Body of pancreas (tissue), 4 donors: ENCODE measurements around the gene DPY19L1. TPM values are rescaled to one million over a fixed set of nuclear protein-coding genes. Genes with fewer than 3 reads are reported as not detected.
A peak's percentile ranks its signal among the peaks of the same experiment; 100 is the strongest.
"Not testable (repeated sequence)": the region's sequence is repeated elsewhere in the genome, so short reads cannot be mapped to it uniquely, and the experiment has no call there.

Experiments used
- ATAC-seq: fragments of 150-250 bp; one replicate; pipeline ENCODE4 v1.9.1; 2016
- DNase-seq, 4 donors: peaks; one replicate each; pipeline ENCODE4 v3.0.0-alpha.2; 2019
- H3K27ac ChIP-seq, 4 donors: fragments of 200-600 bp; sonication (generic); 1 replicate in 3 of 4; 2 replicates in 1 of 4; pipeline versions ENCODE4 v1.5.1 to v1.6.1; 2016 to 2019; ENCODE audit warnings: mild to moderate bottlenecking in 1 of 4, mixed read lengths in 1 of 4, moderate library complexity in 1 of 4
- H3K27me3 ChIP-seq, 2 donors: fragments of 200-600 bp; sonication (generic); one replicate each; pipeline ENCODE4 v1.6.0; 2016; ENCODE audit warnings: mild to moderate bottlenecking in 1 of 2
- H3K36me3 ChIP-seq, 2 donors: fragments of 200-600 bp; sonication (generic); replicated peaks in 1 of 2; 2 replicates each; pipeline ENCODE4 v1.5.1; 2016; ENCODE audit warnings: low read depth in 2 of 2; ENCODE audit not compliant: insufficient read depth in 1 of 2
- H3K4me1 ChIP-seq: fragments of 200-600 bp; sonication (generic); one replicate; pipeline ENCODE4 v1.6.0; 2016
- H3K4me3 ChIP-seq, 2 donors: fragments of 200-600 bp; sonication (generic); 1 replicate in 1 of 2; 2 replicates in 1 of 2; pipeline ENCODE4 v1.5.1; 2016 to 2019
- H3K9me3 ChIP-seq, 3 donors: fragments of 200-600 bp; sonication (generic); 1 replicate in 2 of 3; 2 replicates in 1 of 3; pipeline ENCODE4 v1.5.1; 2016
- POLR2A ChIP-seq, 3 donors: fragments of 450-650 bp; IDR thresholded peaks; one replicate each; pipeline ENCODE4 v1.6.1; 2016; ENCODE audit warnings: antibody characterized with exemption in 3 of 3, mild to moderate bottlenecking in 2 of 3
- WGBS, 2 donors: methylation state at CpG; one replicate each; pipeline ENCODE4 v1.1.5; 2017; 5-methylcytosine and 5-hydroxymethylcytosine counted together
- intact Hi-C: fragments of 100-400 bp; cut with DNase I; formaldehyde crosslinking; loops from one replicate; pipeline ENCODE4 v1.15.1; 2023
- total RNA-seq, 2 donors: library from RNA; depleted of rRNA; stranded (reverse); fragments of >200 nt; gene quantifications; one replicate each; pipeline ENCODE4 v1.1.0, GENCODE V29; 2016
- TF ChIP-seq, protein P1 (sequence below), 7 experiments: fragments of 450-650 bp in 4 of 7; fragments of 200-600 bp in 3 of 7; sonication (generic) in 3 of 7; IDR thresholded peaks; one replicate each; pipeline ENCODE4 v1.5.1; 2016 to 2019; ENCODE audit warnings: antibody characterized with exemption in 7 of 7

The DPY19L1 gene
- total RNA-seq: 1 to 10 TPM; 6.6 to 8.8 TPM

GRCh38 chr7:35037211-35037525 is at the start of gene DPY19L1:
DPY19L1 (minus strand) TSS chr7:35037485; CDS start chr7:35037394, 91 bp downstream.
- 1% methylated on average over 27 of the region's 48 CpGs; no CpG with 5 or more reads in 1 of the 2 donors for WGBS, 2 donors
- Histone ChIP-seq H3K36me3 (no peaks in the 10 kb centered on the region), H3K4me3 (peak within 1 kb of the TSS; percentile 50 to 62), H3K27ac (peak within 1 kb of the TSS; percentile 68 to 91 (median 86)), H3K9me3 (no peaks in the 10 kb centered on the region), H3K27me3 (no peaks in the 10 kb centered on the region), H3K4me1 (peaks cover 24% of the 10 kb centered on the region)
- DNase-seq (no peak), ATAC-seq (no peak)
- peak in 1 of 3 donors; percentile 59 for TF ChIP-seq POLR2A (IDR thresholded peaks at IDR 0.05)
- TF ChIP-seq, protein P1, sequence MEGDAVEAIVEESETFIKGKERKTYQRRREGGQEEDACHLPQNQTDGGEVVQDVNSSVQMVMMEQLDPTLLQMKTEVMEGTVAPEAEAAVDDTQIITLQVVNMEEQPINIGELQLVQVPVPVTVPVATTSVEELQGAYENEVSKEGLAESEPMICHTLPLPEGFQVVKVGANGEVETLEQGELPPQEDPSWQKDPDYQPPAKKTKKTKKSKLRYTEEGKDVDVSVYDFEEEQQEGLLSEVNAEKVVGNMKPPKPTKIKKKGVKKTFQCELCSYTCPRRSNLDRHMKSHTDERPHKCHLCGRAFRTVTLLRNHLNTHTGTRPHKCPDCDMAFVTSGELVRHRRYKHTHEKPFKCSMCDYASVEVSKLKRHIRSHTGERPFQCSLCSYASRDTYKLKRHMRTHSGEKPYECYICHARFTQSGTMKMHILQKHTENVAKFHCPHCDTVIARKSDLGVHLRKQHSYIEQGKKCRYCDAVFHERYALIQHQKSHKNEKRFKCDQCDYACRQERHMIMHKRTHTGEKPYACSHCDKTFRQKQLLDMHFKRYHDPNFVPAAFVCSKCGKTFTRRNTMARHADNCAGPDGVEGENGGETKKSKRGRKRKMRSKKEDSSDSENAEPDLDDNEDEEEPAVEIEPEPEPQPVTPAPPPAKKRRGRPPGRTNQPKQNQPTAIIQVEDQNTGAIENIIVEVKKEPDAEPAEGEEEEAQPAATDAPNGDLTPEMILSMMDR (IDR thresholded peaks at IDR 0.05): no peak
- intact Hi-C loops: no loop called here

DNA sequence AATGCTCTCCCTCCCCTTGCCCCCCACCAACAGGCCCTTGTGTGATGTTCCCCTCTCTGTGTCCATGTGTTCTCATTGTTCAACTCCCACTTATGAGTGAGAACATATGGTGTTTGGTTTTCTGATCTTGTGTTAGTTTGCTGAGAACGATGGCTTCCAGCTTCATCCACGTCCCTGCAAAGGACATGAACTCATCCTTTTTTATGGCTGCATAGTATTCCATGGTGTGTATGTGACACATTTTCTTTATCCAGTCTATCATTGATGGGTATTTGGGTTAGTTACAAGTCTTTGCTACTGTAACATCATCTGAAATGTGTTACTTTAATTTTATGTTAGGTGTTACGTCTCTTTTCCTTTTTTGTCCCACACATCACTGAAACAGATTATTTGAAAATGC is 42.2 kb upstream of the DPY19L1 start:
- H3K27ac ChIP-seq, H3K4me1 ChIP-seq, H3K27me3 ChIP-seq, H3K36me3 ChIP-seq, H3K4me3 ChIP-seq, H3K9me3 ChIP-seq, ATAC-seq, intact Hi-C loops, DNase-seq: not testable (repeated sequence)
- WGBS, 2 donors: 92 to 93% methylated on average over 3 of the region's 3 CpGs

DNA sequence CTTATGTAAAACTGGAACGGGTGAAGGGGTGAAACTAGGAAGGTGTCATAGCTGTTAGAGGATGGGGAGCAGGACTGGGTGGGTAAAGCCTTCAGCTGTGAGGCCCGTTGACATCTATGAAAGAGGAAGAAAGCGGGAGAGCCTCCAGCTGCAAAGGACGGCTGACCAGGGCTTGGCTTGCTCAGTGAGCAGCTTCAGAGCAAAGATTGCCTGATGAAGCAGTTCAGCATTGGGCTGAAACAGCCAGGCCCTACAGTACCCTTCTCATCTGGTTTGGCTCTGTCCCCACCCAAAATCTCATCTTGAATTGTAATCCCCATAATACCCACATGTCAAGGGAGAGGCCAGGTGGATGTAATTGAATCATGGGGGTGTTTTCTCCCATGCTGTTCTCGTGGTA is 36.7 kb upstream of the DPY19L1 start:
- H3K9me3 ChIP-seq, DNase-seq, intact Hi-C loops, ATAC-seq, H3K36me3 ChIP-seq, H3K27ac ChIP-seq, H3K4me1 ChIP-seq, H3K4me3 ChIP-seq, H3K27me3 ChIP-seq: not testable (repeated sequence)
- 53 to 67% methylated on average over 5 of the region's 5 CpGs for WGBS, 2 donors

GRCh38 chr7:35072950-35073827 is 35.9 kb upstream of the DPY19L1 start:
- H3K36me3 ChIP-seq, H3K4me1 ChIP-seq, intact Hi-C loops, H3K4me3 ChIP-seq, H3K27ac ChIP-seq, H3K9me3 ChIP-seq, H3K27me3 ChIP-seq: not testable (repeated sequence)
- WGBS, 2 donors: 26 to 27% methylated on average over 14 of the region's 14 CpGs
- TF ChIP-seq, protein P1 (IDR thresholded peaks at IDR 0.05): peak in 5 of 7 experiments; percentile 9 to 42 (median 36)
- DNase-seq (peak in 3 of 4 donors; percentile 8 to 28 (median 19)), ATAC-seq (peak; percentile 60)

DNA sequence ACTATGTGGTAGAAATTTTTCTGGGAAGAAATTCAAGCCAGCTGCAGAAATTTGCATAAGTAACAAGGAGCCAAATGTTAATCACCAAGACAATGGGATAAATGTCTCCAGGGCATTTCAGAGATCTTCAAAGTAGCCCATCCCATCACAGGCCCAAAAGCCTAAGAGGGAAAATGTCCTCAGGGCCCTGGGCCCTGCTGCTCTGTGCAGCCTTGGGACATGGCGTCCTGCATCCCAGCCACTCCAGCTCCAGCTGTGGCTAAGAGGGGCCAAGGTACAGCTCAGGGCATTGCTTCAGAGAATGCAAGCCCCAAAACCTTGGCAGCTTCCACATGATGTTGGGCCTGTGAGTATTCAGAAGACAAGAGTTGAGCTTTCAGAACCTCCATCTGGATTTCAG is 31.8 kb upstream of the DPY19L1 start:
- DNase-seq, H3K27me3 ChIP-seq, H3K27ac ChIP-seq, intact Hi-C loops, H3K4me3 ChIP-seq, H3K9me3 ChIP-seq, H3K36me3 ChIP-seq, H3K4me1 ChIP-seq, ATAC-seq: not testable (repeated sequence)
- WGBS, 2 donors: 77 to 100% methylated on average over 1 of the region's 1 CpG

- H3K4me1 ChIP-seq, intact Hi-C loops, H3K27ac ChIP-seq, DNase-seq, H3K36me3 ChIP-seq, H3K9me3 ChIP-seq, H3K4me3 ChIP-seq, H3K27me3 ChIP-seq, ATAC-seq: not testable (repeated sequence)
- WGBS, 2 donors: 46 to 57% methylated on average over 2 of the region's 2 CpGs
These were observed 28.1 kb upstream of the DPY19L1 start for GRCh38 chr7:35065382-35065781.

DNA sequence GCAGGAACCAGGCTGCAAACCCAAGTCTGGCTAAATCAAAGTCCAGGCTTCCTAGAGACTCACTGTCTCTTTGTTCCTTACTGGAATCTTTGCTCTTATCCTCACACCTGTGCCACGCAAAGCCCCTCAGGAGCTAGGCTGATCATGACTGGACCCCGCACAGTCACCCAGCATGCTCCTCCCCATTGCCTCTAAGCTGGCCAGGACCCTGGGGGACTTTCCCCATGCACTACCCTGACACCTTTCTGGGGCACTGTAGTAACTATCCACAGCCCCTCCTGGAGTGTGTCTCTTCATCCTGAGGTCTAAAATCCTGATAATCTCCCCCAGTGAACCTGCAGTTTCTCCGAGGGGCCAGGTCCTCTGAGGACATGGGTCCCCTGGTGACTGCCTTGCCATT is 21.3 kb upstream of the DPY19L1 start:
- DNase-seq, H3K27me3 ChIP-seq, H3K27ac ChIP-seq, intact Hi-C loops, H3K9me3 ChIP-seq, ATAC-seq, H3K4me3 ChIP-seq, H3K36me3 ChIP-seq, H3K4me1 ChIP-seq: not testable (repeated sequence)
- 89 to 94% methylated on average over 3 of the region's 3 CpGs for WGBS, 2 donors

- intact Hi-C loops, H3K4me1 ChIP-seq, H3K27me3 ChIP-seq, DNase-seq, H3K4me3 ChIP-seq, ATAC-seq, H3K36me3 ChIP-seq, H3K27ac ChIP-seq, H3K9me3 ChIP-seq: not testable (repeated sequence)
- 87 to 91% methylated on average over 11 of the region's 11 CpGs for WGBS, 2 donors
These were observed 20.5 kb upstream of the DPY19L1 start for GRCh38 chr7:35057505-35058451.

DNA sequence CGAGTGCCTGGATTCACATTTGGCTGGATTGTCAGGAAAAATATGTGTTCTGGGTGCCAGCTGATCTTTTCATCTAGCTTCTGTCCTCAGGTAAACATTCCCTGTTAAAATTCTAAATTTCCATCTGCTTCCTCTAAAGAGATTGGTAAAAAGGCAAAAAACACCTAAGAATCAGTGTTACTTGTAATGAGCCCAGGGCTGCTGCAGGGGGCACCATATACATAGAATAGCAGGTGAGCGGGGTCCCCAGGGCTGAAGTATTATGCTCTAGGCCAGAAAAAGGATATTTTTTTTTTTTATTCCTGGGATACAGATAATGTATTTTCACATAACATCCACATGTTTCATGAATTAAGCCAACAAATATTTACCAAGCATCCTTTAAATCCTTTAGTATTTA is 18.4 kb upstream of the DPY19L1 start:
- H3K4me1 ChIP-seq, H3K9me3 ChIP-seq, H3K27ac ChIP-seq, DNase-seq, H3K4me3 ChIP-seq, H3K36me3 ChIP-seq, H3K27me3 ChIP-seq, ATAC-seq, intact Hi-C loops: not testable (repeated sequence)
- 77 to 83% methylated on average over 2 of the region's 2 CpGs for WGBS, 2 donors
